ENCODE measurements around the gene TAOK2.

Gene TAOK2

DNA sequence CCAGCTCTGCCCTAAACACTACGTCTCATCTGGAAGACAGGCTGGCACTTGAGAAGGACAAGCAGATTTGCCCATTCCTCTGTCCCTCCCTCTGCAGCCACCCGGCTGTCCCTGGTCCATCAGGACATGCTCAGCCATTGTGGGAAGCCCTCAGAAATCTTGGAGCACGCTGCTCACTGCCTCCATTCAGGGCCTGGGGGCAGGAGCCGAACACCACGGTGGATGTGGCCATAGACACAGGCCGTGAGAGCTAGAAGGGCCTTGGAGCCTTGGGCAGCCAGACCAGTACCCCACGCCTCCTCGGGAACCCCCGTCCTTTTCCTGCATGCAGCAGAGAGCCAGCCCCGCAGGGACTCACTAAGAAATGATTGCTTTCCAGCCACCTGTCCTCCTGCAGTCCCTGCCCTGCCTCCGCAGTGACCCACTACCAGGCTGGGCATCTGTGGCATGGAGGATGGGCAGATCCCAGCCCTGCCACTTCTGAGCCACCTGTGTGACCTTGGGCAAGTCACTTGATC is 33.8 kb downstream of the TAOK2 start:
- Histone ChIP-seq H3K27ac (no peak overlapping the region), H3K4me3 (ENCODE audit: low read depth, low read length) (no peak overlapping the region), H3K9me3 (ENCODE audit: severe bottlenecking) (no peaks in the 10 kb centered on the region), H3K27me3 (ENCODE audit: insufficient read depth, low read depth, severe bottlenecking) (no peaks in the 10 kb centered on the region), H3K36me3 (peaks cover 24% of the 10 kb centered on the region; the same call in 1 of the 2 replicates)
- TF ChIP-seq, protein P1, sequence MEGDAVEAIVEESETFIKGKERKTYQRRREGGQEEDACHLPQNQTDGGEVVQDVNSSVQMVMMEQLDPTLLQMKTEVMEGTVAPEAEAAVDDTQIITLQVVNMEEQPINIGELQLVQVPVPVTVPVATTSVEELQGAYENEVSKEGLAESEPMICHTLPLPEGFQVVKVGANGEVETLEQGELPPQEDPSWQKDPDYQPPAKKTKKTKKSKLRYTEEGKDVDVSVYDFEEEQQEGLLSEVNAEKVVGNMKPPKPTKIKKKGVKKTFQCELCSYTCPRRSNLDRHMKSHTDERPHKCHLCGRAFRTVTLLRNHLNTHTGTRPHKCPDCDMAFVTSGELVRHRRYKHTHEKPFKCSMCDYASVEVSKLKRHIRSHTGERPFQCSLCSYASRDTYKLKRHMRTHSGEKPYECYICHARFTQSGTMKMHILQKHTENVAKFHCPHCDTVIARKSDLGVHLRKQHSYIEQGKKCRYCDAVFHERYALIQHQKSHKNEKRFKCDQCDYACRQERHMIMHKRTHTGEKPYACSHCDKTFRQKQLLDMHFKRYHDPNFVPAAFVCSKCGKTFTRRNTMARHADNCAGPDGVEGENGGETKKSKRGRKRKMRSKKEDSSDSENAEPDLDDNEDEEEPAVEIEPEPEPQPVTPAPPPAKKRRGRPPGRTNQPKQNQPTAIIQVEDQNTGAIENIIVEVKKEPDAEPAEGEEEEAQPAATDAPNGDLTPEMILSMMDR (IDR thresholded peaks at IDR 0.05; ENCODE audit: low read depth, low read length), result no peak
- no peak for DNase-seq

DNA sequence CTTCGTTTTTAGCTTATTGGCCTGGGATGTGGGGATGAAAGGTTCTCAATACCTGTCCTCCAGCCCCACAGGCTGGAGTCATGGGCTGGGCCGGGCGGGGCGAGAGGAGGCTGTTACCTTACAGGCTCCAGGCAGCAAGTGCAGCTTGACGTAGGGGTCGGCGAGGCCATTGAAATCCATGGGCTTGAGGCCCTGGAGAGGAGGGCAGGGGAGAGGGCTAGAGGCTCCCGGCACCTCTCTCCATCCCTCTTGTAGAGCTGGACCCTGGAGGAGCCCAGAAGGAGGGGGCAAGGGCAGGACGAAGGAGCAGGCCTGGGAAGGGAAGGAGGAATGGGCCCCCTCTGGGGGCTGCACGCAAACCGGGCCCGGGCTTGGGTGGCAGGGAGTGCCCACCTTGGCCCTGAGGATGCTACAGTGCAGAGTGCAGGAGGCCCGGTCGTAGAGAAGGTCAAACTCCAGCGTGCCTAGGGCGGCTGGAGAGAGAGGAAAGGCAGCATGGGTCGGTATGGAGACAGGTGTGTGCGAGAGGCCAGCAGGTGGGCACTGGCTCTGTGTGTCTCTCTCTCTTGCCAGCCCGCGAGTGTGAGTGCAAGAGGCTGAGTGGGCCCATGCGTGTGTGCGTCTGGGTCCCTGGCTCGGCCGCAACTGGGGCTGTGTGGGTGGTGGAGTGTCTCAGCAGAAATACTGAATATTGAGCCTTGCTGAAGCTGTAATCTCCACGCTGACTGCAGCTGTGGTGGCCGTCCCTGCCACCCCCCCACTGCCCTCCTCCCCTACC is 35.6 kb downstream of the TAOK2 start:
- Histone ChIP-seq H3K27me3 (ENCODE audit: insufficient read depth, low read depth, severe bottlenecking) (no peaks in the 10 kb centered on the region), H3K4me3 (ENCODE audit: low read depth, low read length) (no peak overlapping the region), H3K27ac (no peak overlapping the region), H3K36me3 (peaks cover 14% of the 10 kb centered on the region; the same call in 1 of the 2 replicates), H3K9me3 (ENCODE audit: severe bottlenecking) (no peaks in the 10 kb centered on the region)
- TF ChIP-seq, protein P1 (IDR thresholded peaks at IDR 0.05; ENCODE audit: low read depth, low read length), result no peak
- DNase-seq, result no peak

DNA sequence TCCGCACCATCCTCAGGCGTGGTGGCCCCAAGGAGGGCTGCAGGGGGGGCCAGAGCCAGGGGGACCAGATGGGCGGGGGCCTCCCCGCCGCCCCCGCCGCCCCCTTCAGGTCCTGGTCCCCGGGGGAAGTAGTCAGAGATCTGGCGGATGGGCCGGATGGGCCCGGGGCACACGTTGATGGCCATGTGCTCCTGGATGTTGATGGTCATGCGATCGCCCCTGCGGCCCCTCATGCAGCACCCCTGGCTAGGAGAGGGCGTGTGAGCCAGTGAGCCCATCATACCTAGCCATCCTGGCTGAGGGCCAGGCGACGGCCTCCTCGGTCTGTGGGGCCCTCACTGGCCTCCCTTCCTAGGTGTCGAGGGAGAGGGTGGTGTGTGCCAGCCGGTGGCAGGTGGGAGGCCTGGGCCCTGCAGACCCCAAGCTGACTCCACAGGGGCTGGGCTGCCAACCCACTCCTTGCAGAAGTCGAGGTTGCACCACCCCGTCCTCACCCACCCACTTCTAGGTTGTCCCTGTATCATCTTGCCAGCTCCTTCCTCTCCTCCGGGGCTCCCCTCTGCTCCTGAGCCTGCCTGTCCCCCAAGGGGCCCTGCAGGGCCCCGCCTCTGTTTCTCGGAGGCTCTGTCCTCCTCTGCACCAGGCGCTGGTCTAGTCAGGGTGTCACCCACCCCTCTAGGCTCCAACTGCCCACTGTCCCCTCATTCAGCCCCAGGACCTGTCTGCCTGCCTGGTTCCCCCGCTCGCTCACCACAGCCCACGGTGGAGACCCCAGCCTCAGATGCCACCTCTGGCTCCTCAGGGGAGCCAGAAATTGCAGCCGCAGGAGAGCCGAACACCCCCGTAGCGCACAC is 36.5 kb downstream of the TAOK2 start:
- peaks cover 12% of the 10 kb centered on the region; the same call in 1 of the 2 replicates for H3K36me3 ChIP-seq
- H3K4me3 ChIP-seq (ENCODE audit: low read depth, low read length), result peak overlapping the region; percentile 66
- no peak overlapping the region for H3K27ac ChIP-seq
- DNase-seq, result no peak
- no peaks in the 10 kb centered on the region for H3K27me3 ChIP-seq (ENCODE audit: insufficient read depth, low read depth, severe bottlenecking)
- no peaks in the 10 kb centered on the region for H3K9me3 ChIP-seq (ENCODE audit: severe bottlenecking)
- TF ChIP-seq, protein P1 (IDR thresholded peaks at IDR 0.05; ENCODE audit: low read depth, low read length), result no peak

DNA sequence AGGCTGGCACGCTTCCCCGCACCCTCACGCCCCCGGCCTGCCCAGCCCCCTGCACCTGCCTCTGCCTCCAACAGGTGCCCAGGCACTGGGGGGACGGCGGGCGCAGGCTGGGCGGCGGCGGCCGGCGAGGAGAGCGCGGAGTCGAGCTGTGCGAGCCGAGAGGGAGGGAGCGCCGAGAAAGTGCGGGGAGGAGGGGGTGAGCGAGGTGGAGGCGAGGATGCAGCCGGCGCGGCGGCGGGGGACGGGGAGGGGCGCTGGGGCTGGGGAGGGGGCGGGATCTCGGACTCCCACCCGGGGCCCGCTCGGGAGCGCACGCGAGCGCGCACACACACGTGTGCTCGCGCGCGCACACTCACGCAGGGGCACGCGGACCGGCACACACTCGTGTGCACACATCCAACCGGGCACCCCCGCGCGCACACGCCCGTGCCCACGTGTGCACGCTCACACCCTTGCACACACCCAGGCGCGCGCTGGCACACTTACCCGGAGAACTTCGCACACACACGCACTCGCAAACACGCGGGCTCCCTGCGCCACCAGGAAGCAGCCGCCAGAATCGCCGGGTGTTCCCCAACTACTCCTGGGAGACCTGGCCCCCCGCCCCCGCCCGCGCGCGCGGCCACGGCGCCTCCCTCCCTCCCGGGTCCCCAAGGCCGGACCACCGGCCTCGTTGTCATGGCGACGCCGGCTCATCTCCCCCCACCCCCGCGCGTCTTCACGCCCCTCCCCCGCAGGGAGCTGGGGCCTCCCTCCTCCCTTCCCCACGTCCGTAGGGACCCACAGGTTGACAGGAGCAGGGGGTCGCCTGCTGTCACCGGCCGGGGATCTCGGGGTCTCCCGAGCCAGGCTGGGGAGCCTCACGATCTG is 37.4 kb downstream of the TAOK2 start, which contains the start of gene DOC2A:
Gene DOC2A, minus strand, starts transcription at position 184 of the 870 bp plus-strand sequence. CDS start 805 bp downstream, outside the sequence.
- H3K4me3 ChIP-seq (ENCODE audit: low read depth, low read length), result peak within 1 kb of the TSS; percentile 66
- DNase-seq, result peak; percentile 72
- H3K27ac ChIP-seq, result no peak within 1 kb of the TSS; the same call in 1 of the 2 replicates

More for the DNA sequence above, 37.4 kb downstream of the TAOK2 start, which contains the start of gene DOC2A:
- Histone ChIP-seq H3K36me3 (peaks cover 7% of the 10 kb centered on the region; the same call in 1 of the 2 replicates), H3K27me3 (ENCODE audit: insufficient read depth, low read depth, severe bottlenecking) (no peaks in the 10 kb centered on the region), H3K9me3 (ENCODE audit: severe bottlenecking) (no peaks in the 10 kb centered on the region)
- TF ChIP-seq, protein P1 (IDR thresholded peaks at IDR 0.05; ENCODE audit: low read depth, low read length), result no peak
